ENCODE data around the gene RASSF8. TPM values are rescaled to one million over a fixed set of nuclear protein-coding genes. Genes with fewer than 3 reads are reported as not detected.
A peak's percentile ranks its signal among the peaks of the same experiment; 100 is the strongest.

Gene RASSF8
- total RNA-seq, 1 donor from 2014 or later, result 35.3 TPM

DNA sequence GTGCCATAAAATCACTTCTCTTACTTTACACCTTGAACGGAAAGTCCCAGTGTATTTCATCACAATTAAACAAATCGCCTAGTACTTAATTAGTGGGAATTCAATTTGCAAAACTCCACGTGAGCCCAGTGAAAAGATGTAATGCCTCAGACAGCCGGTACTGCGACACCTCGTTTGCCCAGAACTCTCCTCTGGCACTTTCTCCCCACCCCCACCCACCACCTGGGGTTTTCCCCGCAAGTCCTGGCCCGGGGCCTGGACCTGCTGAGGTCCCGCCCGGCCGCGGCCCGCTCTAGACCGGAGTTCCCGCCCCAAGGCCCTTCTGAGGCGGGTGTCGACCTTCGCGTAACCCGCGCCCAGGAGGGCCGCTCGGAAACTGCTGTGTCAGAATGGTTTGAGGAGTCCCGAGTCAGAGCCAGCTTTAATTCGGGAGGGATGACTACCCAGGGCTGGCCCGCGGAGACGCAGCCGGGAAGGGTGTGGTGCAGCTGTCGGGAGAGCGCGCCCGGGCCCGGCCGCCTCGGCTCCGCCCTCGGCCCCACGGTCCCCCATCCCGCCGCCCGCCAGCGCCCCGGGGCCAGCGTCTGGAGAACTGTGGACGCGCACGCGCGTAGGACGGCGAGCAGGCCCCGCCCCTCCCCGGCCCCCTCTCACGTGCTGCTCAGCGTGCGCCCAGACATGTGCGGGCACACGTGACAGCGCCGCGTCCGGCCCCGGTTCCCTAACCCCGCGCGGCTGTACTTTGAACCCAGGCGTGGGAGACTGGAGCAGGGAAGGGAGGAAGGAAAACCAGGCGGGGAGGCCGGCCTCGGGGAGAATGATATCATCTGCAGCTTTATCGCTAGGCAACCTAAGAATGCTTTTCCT lies 155.6 kb downstream of the RASSF8 start:
- H3K36me3 ChIP-seq (ENCODE audit: control insufficient read depth, insufficient read depth, low read length), result no peaks in the 10 kb centered on the region
- peak overlapping the region; percentile 55 for H3K4me3 ChIP-seq (ENCODE audit: low read depth, low read length)
- DNase-seq (ENCODE audit: low read depth), result no peak
- no peaks in the 10 kb centered on the region for H3K27me3 ChIP-seq (ENCODE audit: control insufficient read depth, insufficient read depth, low read length)
- TF ChIP-seq, protein P1, sequence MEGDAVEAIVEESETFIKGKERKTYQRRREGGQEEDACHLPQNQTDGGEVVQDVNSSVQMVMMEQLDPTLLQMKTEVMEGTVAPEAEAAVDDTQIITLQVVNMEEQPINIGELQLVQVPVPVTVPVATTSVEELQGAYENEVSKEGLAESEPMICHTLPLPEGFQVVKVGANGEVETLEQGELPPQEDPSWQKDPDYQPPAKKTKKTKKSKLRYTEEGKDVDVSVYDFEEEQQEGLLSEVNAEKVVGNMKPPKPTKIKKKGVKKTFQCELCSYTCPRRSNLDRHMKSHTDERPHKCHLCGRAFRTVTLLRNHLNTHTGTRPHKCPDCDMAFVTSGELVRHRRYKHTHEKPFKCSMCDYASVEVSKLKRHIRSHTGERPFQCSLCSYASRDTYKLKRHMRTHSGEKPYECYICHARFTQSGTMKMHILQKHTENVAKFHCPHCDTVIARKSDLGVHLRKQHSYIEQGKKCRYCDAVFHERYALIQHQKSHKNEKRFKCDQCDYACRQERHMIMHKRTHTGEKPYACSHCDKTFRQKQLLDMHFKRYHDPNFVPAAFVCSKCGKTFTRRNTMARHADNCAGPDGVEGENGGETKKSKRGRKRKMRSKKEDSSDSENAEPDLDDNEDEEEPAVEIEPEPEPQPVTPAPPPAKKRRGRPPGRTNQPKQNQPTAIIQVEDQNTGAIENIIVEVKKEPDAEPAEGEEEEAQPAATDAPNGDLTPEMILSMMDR (IDR thresholded peaks at IDR 0.05; ENCODE audit: insufficient read depth, low read length, poor library complexity, severe bottlenecking), result peak; percentile 28

DNA sequence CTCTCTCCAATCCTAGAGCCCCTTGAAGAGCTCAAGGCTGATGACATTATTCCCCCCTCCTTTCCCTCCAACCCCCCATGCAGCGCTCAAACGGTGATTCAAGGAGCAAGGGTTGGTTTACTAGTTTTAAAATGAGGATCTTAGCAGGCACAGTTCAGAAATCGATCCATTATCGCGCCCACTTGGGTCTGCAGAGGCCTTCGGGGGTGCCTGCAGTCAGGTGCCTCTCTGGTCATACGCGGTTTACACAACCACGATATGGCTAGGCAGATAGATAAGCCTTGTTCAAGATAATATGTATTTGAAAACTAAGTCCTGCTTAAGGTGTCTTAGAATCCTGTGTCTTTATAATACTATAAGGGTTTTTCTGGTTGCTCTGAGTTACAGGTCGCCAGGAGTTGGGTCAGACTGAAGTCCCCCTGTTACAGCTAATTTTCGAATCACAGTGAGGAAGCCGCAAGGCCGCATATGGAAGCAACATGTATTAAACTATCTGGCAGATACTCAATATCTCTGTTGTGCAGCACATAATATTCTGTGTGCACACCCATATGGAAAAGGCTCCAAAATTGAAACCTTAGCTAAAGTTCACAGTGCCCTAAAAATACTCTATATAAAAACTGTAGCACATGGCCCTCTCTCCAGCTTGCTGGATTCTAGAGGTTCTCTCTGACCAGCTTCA lies 156.4 kb downstream of the RASSF8 start:
- H3K36me3 ChIP-seq (ENCODE audit: control insufficient read depth, insufficient read depth, low read length), result no peaks in the 10 kb centered on the region
- TF ChIP-seq, protein P1 (IDR thresholded peaks at IDR 0.05; ENCODE audit: insufficient read depth, low read length, poor library complexity, severe bottlenecking), result no peak
- DNase-seq (ENCODE audit: low read depth), result no peak
- H3K4me3 ChIP-seq (ENCODE audit: low read depth, low read length), result peak overlapping the region; percentile 55
- no peaks in the 10 kb centered on the region for H3K27me3 ChIP-seq (ENCODE audit: control insufficient read depth, insufficient read depth, low read length)

DNA sequence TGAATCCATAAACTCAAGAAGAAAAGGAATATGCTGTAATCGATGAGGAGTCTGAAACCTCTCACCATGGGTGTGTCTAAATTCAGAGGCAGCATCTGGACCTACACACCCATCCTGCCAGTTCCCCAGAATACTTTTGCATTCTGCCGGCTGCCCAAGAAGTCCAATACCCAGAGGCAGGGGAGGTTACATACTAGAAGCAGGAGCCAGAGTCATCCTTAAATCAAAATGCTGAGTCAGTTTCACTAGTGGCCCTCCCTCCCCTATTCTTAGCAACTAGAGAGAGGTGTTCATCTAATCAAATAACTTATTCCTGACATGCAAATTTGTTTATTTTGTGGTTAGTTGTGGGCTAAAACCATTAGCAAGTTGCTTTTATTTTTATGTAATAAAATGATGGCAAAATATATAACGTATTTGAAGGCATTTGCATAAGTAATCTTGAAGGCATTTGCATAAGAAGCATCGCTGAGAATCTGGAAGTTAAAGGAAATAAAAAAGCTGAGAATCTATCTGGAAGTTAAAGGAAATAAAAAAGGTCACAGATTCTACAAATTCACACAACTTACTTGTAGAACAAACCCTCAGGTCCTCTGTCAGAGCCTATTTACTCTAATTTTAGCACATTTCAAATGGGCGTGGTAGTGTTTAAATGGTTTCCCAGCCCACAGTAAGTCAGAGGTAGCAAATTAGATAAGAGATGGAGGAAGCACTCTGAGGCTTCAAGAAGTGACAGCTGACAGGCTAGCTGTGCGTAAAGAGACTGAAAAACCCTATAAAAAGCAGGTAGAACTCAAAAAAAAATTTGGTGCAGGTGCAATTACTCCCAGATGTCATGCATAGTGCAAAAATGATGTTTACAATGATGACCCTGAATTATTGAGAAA lies 158.6 kb downstream of the RASSF8 start:
- no peak overlapping the region for H3K4me3 ChIP-seq (ENCODE audit: low read depth, low read length)
- TF ChIP-seq, protein P1 (IDR thresholded peaks at IDR 0.05; ENCODE audit: insufficient read depth, low read length, poor library complexity, severe bottlenecking), result no peak
- no peaks in the 10 kb centered on the region for H3K36me3 ChIP-seq (ENCODE audit: control insufficient read depth, insufficient read depth, low read length)
- no peak for DNase-seq (ENCODE audit: low read depth)
- no peaks in the 10 kb centered on the region for H3K27me3 ChIP-seq (ENCODE audit: control insufficient read depth, insufficient read depth, low read length)

DNA sequence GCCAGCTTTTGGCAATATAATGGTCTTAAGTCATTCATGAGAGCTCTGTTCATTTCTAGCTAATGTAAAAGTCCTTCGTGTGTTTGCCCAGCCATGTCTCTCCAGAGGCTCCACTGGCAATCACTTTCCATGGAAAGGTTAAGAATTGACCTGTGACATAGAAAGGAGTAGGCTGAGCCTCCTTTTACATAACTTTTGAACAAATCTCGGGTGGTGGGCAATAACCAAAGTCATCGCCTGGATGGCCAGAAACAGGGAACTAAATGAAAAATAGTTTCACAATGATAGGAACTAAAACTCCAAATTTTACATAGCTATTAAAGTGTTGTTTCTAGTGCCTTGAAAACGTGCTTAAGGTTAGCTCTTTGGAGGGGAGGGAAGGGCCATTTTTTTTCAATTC lies 159.8 kb downstream of the RASSF8 start:
- no peaks in the 10 kb centered on the region for H3K27me3 ChIP-seq (ENCODE audit: control insufficient read depth, insufficient read depth, low read length)
- DNase-seq (ENCODE audit: low read depth), result no peak
- no peaks in the 10 kb centered on the region for H3K36me3 ChIP-seq (ENCODE audit: control insufficient read depth, insufficient read depth, low read length)
- TF ChIP-seq, protein P1 (IDR thresholded peaks at IDR 0.05; ENCODE audit: insufficient read depth, low read length, poor library complexity, severe bottlenecking), result no peak
- no peak overlapping the region for H3K4me3 ChIP-seq (ENCODE audit: low read depth, low read length)

DNA sequence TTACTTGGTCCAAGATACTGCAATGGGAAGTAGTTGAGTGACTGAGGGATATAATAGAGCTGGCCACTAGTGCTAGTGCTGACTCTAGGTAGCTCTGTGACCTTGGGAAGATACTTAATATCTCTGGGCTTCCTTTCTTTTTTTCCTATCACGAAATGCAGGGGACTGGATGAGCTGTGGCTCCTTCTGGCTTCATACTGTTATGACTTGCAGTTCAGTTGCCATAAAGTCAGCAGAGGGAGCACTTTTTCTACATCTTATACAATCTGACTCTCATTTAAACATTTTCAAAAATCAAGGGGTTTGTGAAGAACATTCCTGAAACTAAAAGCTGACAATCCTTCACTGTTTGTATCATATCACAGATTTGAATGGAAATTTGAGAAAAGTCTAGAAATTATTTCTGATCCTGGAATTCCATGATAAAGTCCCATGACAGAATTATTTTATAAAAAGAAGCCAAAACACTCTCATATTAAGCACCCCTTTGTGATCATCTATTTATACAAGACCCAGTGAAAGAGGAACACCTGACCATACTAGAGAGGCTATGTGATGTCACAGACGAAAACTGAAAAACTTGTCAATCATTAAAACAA lies 161.0 kb downstream of the RASSF8 start:
- Histone ChIP-seq H3K36me3 (ENCODE audit: control insufficient read depth, insufficient read depth, low read length) (no peaks in the 10 kb centered on the region), H3K27me3 (ENCODE audit: control insufficient read depth, insufficient read depth, low read length) (no peaks in the 10 kb centered on the region), H3K4me3 (ENCODE audit: low read depth, low read length) (no peak overlapping the region)
- no peak for DNase-seq (ENCODE audit: low read depth)
- TF ChIP-seq, protein P1 (IDR thresholded peaks at IDR 0.05; ENCODE audit: insufficient read depth, low read length, poor library complexity, severe bottlenecking), result peak; percentile 60
